Kidney tubule cell (primary cell): ENCODE data around the gene MOB3A.
"Not testable (repeated sequence)": the region's sequence is repeated elsewhere in the genome, so short reads cannot be mapped to it uniquely, and the experiment has no call there.

ENCODE experiments used
- DNase-seq: peaks from one replicate; pipeline ENCODE4 v3.0.0-alpha.2; 2018; ENCODE audit warnings: low spot score

Gene MOB3A

DNA sequence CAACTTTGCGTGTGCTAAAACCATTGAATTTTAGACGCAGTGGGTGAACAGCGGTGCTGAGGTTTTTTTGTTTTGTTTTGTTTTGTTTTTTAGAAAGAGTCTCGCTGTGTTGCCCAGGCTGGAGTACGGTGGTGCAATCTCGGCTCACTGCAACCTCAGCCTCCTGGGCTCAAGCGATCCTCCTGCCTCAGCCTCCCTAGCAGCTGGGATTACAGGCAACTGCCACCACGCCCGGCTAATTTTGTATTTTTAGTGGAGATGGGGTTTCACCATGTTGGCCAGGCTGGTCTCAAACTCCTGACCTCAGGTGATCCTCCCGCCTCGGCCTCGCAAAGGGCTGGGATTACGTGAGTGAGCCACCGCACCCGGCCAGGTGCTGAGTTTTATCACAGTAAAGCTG is 61.9 kb downstream of the MOB3A start:
- not testable (repeated sequence) for DNase-seq

DNA sequence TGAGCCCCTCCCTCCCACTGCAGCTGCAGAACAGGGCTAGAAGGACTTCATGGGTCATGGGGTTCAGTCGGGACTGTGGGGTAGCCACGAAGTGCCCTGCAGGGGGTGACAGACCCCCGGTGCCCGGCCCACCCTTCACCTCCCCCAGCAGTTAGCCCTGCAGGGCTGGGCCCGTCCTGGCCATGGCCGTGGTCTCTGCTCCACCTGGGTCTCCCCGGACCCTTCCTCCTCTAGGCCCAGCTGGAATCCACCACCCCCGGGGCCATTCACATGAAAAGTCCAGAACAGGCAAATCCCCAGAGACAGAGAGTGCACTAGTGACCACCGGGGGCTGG is 62.3 kb downstream of the MOB3A start:
- no peak for DNase-seq

DNA sequence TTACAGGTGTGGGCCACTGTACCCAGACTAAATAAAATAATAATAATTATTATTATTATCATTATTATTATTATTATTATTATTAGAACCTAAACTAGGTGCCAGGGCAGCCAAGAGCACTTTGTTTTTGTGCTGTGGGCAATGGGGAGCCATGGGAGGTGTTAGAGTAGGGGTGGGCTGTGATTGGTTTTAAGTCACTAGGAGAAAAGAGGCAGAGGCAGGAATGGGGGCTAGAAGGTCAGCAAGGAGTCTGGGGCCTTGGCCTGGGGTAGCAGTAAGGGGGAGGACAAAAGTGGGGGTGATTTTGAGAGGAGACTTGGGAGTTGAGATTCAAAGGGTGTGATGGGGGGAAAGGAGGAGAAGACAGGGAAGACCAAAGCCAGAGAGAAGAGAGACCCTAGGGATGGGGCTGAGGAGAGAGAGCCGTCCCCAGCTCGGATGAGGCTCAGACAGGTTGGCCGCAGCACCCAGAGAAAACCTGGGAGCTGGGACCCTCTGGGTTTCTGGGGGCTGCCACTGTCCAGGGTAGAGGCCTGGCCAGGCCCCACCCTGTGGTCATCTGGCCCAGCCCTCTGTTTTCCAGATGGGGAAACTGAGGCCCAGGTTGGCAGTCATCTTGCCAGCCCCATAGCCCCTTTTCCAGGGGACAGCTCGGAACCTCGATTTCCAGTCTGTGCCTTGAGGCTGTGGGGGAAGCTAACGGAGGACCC is 62.9 kb downstream of the MOB3A start:
- no peak for DNase-seq

- DNase-seq: peak; percentile 94
These were observed 63.7 kb downstream of the MOB3A start for GRCh38 chr19:2032296-2032941.

- no peak for DNase-seq
These were observed 68.8 kb downstream of the MOB3A start for GRCh38 chr19:2027361-2027760.

DNA sequence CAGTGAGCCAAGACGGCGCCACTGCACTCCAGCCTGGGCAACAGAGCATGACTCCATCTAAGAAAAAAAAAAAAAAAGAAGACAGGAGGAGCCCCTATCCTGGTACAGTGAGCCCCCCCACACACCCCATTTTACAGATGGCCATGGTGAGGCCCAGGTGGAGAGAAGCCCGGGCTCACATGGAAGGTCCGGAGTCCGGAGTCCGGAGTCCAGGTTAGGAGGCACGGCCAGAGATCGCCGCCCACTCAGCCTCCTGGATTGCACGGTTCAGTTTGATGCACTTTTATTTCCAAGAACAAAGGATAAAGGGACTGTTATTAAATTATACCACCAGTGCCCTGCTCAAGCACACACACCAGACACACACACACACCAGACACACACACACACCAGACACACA is 69.4 kb downstream of the MOB3A start:
- no peak for DNase-seq

GRCh38 chr19:2022289-2022688 is 73.8 kb downstream of the MOB3A start:
- DNase-seq: no peak

DNA sequence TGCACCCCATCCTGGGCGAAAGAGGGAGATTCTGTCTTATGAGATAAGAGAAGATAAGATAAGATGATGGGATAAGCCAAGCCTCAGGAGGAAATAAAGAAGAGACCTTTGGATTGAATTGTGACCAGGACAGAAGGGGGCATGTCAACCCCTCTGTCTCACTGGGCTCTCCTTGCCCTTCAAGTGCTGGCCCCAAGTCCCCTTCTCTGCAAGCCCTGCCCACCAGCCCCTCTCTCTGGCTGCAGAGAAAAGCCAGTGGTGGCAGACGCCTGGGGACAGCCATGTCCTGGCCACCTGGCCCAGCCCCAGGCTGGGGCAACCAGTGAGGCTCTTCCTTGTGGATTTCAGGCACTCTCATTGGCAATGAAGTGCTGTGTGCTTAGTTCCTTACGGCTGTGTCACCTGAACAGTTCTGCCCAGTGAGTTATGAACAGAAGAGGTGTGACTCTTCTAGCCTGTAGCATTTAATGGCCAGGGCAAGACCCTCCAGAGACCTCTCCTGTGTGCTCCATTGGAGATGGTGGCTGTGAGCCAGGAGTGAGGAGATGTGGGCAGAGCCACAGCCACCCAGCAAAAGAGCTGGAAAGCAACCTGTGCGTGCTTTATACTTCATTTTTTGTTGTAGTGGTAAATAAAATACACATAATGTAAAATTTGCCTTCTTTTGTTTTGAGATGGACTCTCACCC is 74.5 kb downstream of the MOB3A start:
- DNase-seq: no peak
